ENCODE measurements around the gene CAND2.
"Not testable (repeated sequence)": the region's sequence is repeated elsewhere in the genome, so short reads cannot be mapped to it uniquely, and the experiment has no call there.

Gene CAND2

DNA sequence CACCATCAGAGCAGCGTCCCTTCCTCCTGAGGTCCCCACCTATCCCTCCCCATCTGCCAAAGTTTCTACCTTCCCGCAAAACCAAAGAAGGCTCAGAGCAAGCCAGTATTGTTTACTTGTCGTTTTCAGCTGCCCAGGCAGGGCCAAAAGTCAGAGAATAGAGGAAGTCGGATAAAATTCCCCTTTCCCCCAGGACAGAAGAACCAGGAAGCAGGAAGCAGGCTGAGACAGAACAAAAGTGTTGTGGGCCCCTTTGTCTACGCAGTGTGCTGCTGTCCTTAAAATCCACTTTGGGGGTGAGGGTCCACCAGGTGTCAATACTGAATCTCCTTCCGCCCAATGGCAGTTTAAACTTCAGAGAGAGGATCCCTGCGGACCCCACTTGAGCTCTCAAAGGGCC, 63.4 kb downstream of the CAND2 start:
- no peak for DNase-seq

- no peak for DNase-seq
Observed at GRCh38 chr3:12861611-12862010, 65.1 kb downstream of the CAND2 start.

GRCh38 chr3:12862387-12862786, 65.9 kb downstream of the CAND2 start:
- DNase-seq: no peak

- no peak for DNase-seq
Observed at GRCh38 chr3:12865271-12865670, 68.8 kb downstream of the CAND2 start.

DNA sequence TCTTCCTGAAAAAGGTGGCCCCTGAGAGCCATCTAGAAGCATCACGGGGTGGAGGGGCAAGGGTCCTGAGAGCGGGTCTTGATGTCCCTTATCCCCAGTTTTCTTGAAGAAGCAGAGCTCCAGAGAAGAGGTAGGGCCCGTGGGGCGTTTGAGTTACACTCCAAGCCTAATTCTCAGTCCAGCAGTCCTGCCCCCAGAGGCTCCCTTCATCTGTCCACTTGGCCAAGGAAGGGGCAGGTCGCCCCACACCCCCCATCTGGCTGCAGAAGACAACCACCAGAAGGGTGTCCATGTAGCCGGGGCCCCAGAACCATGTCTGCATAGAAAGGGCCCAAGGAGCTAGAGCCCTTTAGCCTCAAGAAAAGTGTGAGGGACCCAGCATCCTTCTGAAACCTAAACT, 70.4 kb downstream of the CAND2 start:
- DNase-seq: no peak

- peak in 55 of 56 donors; percentile 18 to 90 (median 72) for DNase-seq
Observed at GRCh38 chr3:12868039-12869034, 71.9 kb downstream of the CAND2 start.

- peak in 9 of 56 donors; percentile 6 to 61 (median 31) for DNase-seq
Observed at GRCh38 chr3:12869035-12869621, 72.6 kb downstream of the CAND2 start.

- peak in 2 of 56 donors; percentile 7 to 13 for DNase-seq
Observed at GRCh38 chr3:12870942-12871341, 74.5 kb downstream of the CAND2 start.

DNA sequence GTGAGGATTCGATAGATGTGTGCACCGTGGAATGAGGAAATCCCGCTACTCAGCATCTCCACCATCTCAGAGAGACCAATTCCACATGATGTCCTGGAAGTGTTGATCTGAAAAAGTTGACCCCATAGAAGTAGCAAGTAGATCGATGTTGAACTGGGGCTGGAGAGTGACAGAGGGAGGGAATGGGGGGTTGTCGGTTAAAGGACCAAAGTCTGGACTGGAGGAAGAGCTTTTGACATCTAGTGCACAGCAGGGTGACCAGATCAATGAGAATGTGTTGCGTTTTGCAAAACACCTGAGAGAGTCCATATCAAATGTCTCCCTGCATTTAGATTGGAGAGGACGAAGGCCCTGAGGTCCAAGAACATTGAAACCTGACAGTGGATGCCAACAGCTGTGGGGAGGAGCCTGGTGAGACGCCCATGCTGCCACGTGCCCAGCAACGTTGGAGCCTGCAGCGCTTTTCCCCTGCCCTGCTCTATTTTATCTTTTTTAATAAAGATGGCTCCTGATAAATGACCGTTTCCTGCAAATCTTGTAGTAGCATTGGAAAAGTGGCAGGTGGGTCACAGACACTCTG, 75.0 kb downstream of the CAND2 start:
- DNase-seq: no peak

DNA sequence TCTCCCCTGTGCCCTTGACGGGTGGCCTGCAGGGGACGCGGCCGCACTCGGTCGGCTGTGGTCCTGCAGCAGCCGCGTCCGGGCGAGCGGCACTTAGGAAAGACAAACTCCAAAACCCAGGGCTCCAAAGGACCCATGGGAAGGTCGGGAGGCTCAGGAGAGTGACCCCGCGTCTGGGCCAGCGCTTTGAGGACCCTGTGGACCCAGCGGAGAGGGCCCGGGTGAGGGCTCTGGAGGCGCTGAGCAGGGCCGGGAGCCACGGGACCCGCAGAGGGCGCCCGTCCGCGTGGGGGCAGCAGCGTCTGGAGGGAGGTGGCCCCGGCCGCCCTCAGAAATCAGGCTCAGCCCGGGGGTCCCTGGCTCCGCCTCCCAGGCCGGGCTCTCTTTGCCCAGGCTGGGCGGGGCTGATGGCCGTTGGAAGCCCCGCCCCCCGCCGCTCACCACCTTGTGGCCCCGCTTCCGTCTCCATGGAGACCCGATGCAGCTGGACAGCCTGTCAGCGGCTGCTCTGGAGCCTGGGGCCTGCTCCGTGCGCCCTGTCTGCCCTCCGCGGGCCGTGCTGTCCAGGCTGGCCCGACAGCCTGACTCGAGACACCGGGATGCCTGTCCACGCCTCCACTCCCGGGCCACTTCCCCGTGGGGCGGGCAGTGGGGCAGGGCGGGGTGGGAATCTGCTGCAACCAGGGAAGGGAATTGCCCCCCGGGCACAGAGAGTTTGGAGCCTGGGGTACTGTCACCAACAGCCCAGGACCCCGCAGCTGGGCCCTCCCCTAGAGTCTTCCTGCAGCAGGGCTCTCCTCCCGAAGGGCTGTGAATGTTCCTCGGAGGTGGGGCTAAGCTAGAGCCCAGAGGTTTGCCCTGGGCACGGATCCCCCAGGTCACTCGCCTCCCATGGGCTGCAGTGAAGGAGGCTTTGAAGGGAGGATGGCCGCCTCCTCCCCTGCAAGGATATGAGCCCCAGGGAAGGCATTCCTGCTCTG, 79.7 kb downstream of the CAND2 start:
- peak in 3 of 56 donors; percentile 16 to 41 (median 38) for DNase-seq

DNA sequence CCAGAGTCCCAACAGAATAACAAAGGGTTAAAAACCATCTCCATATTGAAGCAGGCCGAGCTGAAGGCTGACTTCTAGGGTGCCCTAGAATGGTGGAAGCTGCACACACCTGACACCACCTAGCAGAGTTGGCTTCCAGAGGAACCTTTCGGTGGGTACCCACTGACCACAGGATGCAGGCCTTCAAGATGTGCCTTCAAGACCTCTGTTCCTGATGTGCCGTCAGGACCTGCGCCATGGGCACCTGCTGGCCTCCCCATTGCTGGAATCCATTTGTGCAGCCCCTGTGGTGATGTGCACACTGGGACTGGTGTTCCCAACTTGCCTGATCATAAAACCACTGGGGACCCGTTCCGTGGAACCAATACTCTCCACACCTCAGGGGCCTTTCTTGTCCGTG, 80.6 kb downstream of the CAND2 start:
- DNase-seq: no peak

DNA sequence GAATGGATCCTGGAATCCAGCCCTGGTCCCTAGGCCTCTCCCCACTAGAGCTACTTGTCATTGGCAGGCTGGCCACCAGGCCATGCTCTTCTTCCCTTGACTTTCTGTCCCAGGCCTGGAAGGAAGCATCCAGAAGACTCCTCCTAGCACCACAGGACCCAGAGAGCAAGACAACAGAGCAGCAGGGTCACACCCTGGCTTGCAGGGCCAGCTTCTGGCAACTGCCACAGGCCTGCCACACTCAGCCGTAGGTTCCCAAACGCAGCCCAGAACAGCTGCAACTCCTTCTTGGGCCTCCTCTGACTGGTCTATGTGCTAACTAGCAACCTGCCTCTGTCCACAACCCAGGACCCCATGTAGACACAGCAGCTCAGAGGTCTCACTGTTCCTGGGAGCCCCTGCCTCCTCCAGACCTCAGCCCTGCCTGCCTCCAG, 81.7 kb downstream of the CAND2 start:
- no peak for DNase-seq

- DNase-seq: not testable (repeated sequence)
Observed at GRCh38 chr3:12878758-12879157, 82.3 kb downstream of the CAND2 start.

GRCh38 chr3:12879191-12879815, 82.8 kb downstream of the CAND2 start:
- peak in 34 of 56 donors; percentile 11 to 81 (median 53) for DNase-seq

- not testable (repeated sequence) for DNase-seq
Observed at GRCh38 chr3:12881858-12882257, 85.4 kb downstream of the CAND2 start.

- no peak for DNase-seq
Observed at GRCh38 chr3:12882336-12883310, 86.1 kb downstream of the CAND2 start.

GRCh38 chr3:12884186-12884680, 87.8 kb downstream of the CAND2 start:
- DNase-seq: peak in 50 of 56 donors; percentile 10 to 81 (median 53)
